ENCODE results near the gene BSPRY. TPM values are rescaled to one million over a fixed set of nuclear protein-coding genes. Genes with fewer than 3 reads are reported as not detected.

The BSPRY gene
- total RNA-seq, 1 experiment from 2014 or later, result 0.64 TPM

DNA sequence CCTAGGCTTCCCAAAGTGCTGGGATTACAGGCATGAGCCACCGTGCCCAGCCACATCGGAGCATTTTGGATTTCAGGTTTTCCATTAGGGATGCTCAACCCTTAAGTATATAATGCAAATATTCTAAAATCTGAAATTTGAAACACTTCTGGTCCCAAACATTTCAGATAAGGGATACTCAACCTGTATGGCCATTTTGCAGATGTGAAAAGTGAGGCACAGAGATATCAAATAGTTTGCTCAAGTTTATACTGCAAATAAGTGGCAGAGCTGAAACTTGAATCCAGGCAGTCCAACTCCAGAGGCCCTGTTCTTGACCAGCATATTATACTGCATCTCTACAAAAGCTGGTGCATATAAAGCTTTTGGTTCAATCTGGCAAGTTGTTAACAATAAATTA is 11.6 kb upstream of the BSPRY start:
- no peak for DNase-seq (ENCODE audit: low spot score)
- in situ Hi-C loops (cut with HindIII; ENCODE audit: low sequenced_read_pairs), result no loop called here

DNA sequence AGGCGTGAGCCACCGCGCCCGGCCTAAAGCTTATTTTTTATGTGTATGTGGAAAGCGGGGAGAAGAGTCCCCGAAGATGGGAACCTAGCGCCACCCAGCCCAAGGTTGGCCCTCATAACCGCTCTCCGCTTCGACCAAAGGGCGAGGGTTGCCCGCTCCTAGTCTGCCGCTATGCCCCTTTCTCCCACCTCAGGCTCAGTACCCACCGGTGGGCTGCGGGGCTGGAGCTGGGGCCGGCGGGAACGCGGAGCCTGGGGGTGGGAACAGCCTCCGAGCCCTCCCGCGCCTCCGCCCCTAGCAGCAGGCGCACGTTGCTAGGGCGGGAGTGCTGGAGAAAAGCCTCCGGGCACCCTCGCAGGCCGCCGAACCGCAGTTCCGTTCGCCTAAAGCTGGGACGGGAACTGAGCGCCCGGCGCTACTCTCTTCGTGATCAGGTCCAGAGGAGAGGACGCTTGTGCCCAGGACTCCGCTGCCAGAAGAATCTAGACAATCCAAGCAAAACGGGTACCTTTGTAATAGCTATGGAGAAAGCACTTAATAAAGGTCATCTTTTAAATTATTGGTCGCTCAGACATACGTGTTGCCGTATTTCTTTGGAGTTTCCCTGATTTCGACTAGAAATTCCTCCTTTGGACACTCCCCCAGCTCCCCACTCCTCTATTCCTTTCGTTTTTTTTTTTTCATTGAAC is 9.2 kb upstream of the BSPRY start, which contains the start of gene WDR31:
Gene WDR31, minus strand, starts transcription at position 265 of the 689 bp plus-strand sequence. CDS start 8,253 bp downstream, outside the sequence.
- peak; percentile 91 for DNase-seq (ENCODE audit: low spot score)
- in situ Hi-C loops (cut with HindIII; ENCODE audit: low sequenced_read_pairs), result no loop called here

DNA sequence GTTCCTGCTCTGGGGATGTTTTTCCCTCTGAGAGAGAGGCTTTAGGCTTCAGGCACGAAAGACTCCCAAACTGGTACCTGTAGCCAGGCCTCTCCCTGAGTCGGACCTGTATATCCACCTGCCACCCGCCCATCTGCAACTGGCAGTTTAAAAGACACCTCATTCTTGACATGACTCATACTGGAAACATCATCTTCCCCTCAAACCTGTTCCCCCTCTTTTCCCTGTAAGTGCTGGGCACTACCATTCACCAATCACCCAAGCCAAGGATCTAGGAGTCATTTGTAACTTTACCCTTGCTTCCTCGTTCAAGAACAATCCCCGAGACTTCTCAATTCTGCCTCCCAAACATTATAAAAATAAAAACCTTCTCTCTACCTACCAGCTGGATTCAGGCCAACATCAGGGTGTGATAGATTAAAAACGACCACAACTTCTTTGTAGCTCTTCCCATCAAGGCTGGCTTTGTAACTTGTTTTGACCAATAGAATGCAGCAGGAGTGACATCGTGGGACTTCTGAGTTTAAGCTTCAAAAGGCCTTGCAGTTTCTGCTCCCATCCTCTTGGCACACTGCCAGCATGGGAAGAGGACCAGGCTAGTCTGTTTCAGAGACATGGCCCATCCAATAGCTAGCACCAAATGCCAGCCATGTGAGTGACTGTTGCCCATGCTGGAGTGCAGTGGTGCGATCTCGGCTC is 7.5 kb upstream of the BSPRY start:
- in situ Hi-C loops (cut with HindIII; ENCODE audit: low sequenced_read_pairs), result no loop called here
- peak; percentile 8 for DNase-seq (ENCODE audit: low spot score)

DNA sequence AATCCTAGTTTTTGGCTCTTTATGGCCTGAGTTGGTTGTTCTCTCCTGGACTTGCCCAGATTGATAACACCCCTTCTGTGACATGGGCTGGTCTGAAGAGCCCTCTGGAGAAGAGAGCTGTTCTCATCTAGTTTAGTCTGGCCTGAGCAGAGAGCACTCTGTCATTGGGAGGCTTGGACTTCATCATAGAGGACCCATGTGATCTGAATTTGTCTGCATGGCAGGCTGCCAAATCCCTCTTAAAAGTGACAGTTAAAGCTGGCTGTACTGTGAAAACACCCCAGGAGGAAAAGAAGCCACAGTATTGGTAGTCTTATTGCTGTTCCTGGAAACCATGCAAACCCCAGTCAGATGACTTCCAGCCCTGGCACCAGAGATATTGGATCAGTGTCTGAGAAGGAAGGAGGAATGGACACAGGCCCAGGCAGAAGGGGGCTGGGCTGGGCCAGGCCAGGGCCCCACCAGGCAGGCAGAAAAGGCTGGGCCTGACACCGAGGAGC is 5.6 kb upstream of the BSPRY start:
- DNase-seq (ENCODE audit: low spot score), result peak; percentile 52
- in situ Hi-C loops (cut with HindIII; ENCODE audit: low sequenced_read_pairs), result no loop called here

DNA sequence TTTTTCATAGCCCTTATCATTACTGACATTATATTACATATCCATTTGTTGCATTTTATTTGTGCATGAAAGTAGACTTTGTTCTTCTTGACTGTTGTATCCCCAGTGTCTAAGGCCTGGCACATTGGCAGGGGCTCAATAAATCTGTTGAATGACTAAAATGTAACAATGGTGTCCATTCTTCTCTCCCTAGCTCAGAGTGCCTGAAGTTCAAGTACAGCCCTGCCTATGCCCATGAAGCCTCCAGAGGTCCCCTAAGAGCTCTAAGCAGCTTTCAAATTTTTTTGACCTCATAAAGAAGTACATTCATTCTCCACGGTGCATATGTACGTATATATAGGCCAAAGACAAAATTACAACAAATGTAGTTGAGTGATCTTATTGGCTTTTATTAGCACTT is 4.2 kb upstream of the BSPRY start:
- in situ Hi-C loops (cut with HindIII; ENCODE audit: low sequenced_read_pairs), result no loop called here
- DNase-seq (ENCODE audit: low spot score), result no peak

DNA sequence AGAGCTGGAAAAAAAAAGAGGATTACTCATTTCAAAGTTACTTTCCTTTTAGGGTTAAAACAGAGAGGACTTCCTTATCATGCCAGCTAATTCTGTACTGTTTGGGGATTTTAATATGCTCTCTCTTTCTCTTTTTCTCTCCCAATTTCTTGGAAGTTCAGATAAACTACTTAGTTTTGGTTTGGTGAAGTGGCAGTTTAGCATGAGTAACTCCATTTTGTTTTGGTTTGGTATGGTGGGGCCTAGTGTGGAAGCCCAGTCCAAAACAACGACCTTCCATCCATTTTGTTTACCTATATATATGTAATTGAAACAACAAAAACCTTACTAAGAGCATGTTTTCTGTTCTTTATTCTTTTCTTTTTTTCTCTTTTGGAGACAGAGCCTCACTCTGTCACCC is 3.7 kb upstream of the BSPRY start:
- no peak for DNase-seq (ENCODE audit: low spot score)
- in situ Hi-C loops (cut with HindIII; ENCODE audit: low sequenced_read_pairs), result no loop called here

DNA sequence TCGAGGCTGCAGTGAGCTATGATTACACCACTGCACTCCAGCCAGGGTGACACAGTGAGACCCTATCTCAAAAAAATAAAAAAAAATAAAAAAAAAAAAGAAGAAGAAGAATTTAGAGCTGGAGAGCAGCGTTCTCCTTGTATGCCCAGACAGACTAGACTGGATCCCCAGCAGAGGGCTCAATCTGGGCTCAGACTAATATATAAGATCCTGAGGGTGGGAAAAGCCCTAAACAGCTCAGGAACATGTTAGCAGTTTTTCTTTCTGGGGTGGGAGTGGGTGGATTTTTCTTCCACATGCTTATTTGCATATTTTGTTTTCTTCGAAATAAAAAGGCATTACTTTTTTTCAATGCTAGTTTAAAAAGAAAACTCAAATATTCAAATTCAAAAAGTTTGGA is 904 bp upstream of the BSPRY start:
- in situ Hi-C loops (cut with HindIII; ENCODE audit: low sequenced_read_pairs), result no loop called here
- no peak for DNase-seq (ENCODE audit: low spot score)

DNA sequence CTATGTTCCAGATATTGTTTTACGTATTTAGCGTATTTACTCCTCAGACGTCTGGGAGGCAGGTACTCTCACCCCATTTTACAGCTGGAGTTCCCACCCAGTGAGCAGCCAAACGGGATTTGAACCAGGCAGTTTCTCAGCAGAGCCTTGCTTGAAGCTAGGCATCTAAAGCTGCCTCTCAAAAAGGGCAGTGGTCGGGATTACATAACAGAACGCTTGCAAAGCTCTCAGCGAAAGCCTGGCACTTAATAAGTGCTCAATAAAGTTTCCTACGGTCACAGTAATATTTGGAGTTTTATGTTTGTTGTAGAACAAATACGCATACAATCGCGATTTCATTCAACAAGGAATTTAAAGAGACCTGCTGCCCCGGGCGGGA is 286 bp upstream of the BSPRY start:
- DNase-seq (ENCODE audit: low spot score), result no peak
- in situ Hi-C loops (cut with HindIII; ENCODE audit: low sequenced_read_pairs), result no loop called here

DNA sequence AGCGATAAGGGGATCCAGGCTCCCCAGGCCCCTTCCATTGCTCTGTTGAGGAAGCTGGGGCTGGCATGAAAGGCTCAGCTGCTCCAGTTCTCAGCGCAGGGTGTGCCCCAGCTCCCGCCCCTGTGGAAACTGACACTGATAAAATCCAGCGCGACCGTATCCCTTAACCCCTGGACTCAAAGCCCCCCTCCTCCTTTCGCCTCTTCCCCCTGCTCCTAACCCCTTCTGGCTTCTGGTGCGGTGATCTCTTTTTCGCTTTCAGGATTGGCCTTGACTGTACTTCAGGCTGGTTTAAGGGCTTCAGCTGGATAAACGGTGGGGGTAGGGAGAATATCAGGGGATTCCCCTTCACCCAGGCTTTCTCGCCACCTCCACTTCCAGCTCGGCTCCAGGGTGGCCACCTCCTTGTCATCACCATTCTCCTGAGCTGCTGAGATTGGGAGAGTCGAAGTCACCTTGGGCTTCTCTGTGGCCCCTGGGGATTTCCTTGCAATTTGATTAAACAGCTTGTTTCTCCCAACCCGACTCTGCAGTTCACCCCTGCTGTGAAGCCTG is 843 bp downstream of the BSPRY start:
- in situ Hi-C loops (cut with HindIII; ENCODE audit: low sequenced_read_pairs), result loop anchor here (5.0 kb wide), 1 partner anchor 77 kb away; no protein-coding TSS in a partner anchor
- no peak for DNase-seq (ENCODE audit: low spot score)

DNA sequence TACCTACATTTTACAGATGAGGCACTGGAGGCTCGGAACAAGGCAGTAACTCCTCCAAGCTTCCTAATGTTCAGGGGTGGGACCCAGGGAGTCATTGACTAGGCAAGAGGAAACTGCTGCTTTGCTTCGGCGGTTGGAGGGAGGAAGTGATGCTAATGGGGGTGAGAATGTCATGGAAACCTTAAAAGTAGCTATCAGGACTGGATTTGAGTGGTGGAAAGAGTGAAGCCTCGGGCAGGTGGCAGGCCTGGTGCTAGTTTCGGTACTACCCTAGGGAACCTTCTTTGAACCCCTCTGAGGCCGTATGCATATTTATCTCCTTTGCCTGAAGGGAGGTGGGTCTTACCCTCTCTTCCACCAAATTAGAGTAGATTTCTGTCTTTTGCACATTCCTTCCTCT is 1.6 kb downstream of the BSPRY start:
- in situ Hi-C loops (cut with HindIII; ENCODE audit: low sequenced_read_pairs), result loop anchor here (5.0 kb wide), 1 partner anchor 76 kb away; no protein-coding TSS in a partner anchor
- no peak for DNase-seq (ENCODE audit: low spot score)

DNA sequence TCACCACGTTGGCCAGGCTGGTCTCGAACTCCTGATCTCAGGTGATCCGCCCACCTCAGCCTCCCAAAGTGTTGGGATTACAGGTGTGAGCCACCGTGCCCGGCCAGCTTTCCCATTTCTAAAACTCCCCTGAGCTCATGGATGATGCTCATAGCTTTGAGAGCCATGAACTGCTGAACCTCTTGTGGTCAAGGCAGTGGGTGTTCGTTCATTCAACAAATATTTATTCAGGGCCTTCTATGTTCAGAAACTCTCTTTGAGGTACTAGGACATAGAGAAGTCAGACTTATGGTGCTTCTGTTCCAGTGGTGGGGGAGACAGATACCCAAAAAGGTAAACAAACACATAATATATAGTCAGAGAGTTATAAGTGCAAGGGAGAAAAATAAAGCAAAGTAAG is 2.7 kb downstream of the BSPRY start:
- DNase-seq (ENCODE audit: low spot score), result no peak
- in situ Hi-C loops (cut with HindIII; ENCODE audit: low sequenced_read_pairs), result loop anchor here (5.0 kb wide), 1 partner anchor 75 kb away; no protein-coding TSS in a partner anchor

DNA sequence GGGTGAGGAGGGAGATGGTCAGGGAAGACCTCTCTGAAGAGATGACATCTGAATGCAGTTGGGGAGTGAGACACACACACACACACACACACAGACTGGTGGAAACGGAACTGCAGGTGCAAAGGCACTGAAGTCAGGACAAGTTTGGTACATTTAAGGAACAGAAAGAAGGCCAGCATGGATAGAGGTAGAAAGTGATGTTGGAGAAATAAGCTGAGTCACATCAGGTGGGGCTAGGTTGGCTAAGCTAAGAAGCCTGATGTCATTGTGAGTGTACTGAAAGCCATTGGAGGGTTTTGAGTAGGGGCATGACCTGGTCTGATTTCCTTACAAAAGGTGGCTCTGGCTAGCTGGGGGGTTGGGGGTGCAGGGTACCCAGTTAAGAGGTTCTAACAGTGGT is 3.1 kb downstream of the BSPRY start:
- DNase-seq (ENCODE audit: low spot score), result no peak
- in situ Hi-C loops (cut with HindIII; ENCODE audit: low sequenced_read_pairs), result loop anchor here (5.0 kb wide), 1 partner anchor 75 kb away; no protein-coding TSS in a partner anchor

DNA sequence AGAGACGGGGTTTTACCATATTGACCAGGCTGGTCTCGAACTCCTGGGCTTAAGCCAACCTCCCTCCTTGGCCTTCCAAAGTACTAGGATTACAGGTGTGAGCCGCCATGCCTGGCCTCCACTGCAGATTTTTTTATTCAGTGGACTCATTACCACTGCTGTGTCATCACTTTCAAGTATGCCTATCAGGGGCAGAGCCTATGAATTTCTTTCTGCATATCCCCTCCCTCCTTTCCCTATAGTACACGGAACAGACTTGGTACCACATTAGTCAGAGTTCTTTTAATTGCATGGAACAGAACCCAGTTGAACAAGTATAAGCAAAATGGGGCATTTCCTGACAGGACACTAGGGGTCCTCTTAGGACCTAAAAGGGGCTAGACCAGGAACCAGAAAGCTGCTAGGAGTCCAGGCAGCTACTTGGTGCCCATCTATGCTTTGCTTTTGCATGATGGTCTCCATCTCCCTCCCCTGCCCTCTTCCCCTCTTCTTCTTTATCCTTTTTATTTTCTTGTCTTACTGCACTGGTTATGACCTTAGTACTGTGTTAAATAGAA is 5.8 kb downstream of the BSPRY start:
- in situ Hi-C loops (cut with HindIII; ENCODE audit: low sequenced_read_pairs), result no loop called here
- DNase-seq (ENCODE audit: low spot score), result no peak

DNA sequence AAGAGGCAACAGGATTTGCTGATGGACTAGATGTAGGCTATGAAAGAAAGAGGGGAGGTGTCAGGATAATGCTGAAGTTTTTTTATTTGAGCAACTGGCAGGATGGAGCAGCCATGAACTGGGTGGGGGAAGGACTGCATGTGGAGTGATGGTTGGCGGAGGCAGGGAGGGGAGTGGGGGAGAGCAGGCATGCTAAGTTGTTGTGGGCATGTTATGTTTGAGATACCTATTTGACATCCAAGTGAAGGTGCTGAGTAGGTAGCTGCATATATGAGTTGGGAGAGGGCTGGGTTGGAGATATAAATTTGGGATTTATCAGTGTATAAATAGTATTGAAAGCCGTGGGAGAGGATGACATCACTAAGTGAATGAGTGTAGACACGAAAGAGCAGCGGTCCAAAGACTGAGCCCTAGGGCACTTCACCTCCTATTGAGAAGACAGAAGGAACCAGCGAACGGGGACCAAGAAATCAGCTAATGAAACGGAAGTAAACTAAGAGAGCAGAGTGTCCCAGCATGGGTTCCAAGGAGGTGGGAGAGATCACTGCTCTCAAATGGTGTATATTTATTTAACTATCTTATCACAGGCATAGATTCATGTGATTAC is 7.4 kb downstream of the BSPRY start:
- in situ Hi-C loops (cut with HindIII; ENCODE audit: low sequenced_read_pairs), result no loop called here
- no peak for DNase-seq (ENCODE audit: low spot score)

DNA sequence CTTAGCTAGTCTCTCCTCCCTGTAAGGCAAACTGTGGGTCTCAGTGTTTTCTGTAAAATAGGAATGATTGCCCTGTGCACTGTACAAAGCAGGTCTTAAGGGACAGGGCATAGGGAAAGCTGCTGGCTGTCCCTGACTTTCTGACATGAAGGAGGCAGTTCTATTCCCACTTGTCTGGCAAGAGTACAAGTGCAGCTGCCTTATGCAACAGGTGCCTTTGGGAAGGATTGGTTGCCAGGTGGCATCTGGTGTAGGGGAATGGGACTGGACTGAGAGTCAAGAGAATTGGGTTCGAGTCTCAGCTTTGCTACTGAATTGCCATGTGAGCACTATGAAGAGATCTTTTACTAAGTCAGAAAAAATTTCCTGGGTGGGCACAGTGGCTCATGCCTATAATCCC is 10.0 kb downstream of the BSPRY start:
- no peak for DNase-seq (ENCODE audit: low spot score)
- in situ Hi-C loops (cut with HindIII; ENCODE audit: low sequenced_read_pairs), result no loop called here

DNA sequence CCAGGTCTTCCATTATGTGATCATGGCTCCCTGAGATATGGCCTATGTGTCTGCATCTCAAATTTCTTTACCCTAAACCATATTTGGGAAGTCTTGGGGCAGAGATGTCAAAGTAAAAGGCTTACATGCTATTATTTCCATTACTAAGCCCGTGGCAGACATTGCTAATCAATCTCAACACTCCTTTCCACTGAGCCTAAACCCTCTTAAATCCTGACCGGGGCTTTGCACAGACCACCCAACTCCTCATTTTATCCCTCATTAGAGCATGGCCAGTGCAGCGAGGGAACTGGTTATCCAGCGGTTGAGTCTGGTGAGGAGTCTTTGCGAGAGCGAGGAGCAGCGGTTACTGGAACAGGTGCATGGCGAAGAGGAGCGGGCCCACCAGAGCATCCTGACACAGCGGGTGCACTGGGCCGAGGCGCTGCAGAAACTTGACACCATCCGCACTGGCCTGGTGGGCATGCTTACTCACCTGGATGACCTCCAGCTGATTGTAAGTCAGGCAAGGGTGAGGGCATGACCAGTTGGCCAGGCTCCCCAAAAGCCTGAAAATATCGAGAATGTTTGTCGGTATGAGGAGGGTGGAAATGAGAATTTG is 11.0 kb downstream of the BSPRY start:
- no peak for DNase-seq (ENCODE audit: low spot score)
- in situ Hi-C loops (cut with HindIII; ENCODE audit: low sequenced_read_pairs), result no loop called here

DNA sequence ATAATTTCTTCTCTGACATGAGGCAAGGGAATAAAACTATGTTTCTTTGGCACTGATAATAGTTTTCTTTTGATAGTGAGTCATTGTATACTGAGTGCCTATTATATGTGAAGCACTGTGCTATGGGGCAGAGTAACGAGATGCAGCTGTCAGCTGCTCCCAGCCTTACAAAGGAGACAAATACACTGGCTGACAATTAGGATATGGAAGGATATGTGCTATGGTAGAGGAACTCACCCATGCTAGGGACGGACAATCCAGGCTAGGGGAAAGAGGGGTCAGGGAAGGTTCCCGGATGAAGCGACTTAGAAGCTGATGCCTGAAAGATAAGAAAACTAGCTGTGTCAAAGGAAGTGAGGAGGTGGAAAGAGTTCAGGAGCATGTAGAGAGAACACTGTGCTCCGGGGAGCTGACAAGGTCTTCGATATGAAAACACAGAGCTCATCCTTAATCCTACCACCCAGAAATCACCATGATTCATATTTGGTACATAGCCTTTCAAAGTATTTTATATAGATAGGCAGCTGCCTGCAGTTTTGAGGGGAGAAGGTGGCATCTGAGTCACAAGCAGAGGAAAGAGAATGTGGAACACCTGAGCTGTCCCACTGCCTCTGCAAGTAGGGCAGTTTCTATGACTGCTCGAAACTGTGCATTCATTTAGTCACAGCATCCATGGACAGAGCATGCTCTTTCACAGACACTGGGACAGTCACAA is 12.1 kb downstream of the BSPRY start:
- no peak for DNase-seq (ENCODE audit: low spot score)
- in situ Hi-C loops (cut with HindIII; ENCODE audit: low sequenced_read_pairs), result no loop called here

DNA sequence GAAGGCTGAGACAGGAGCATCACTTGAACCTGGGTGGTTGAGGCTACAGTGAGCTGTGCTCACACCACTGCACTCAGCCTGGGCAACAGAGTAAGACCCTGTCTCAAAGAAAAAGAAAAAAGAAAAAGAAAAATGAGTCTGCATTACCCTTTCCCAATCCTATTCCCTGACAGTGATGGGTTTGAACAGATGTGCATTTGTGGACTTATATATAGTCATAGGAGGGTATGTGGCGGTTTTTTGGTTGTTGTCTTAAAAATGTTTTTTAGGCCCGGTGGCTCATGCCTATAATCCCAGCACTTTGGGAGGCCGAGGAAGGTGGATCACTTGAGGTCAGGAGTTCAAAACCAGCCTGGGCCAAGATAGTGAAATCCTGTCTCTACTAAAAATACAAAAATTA is 14.0 kb downstream of the BSPRY start:
- in situ Hi-C loops (cut with HindIII; ENCODE audit: low sequenced_read_pairs), result no loop called here
- no peak for DNase-seq (ENCODE audit: low spot score)

DNA sequence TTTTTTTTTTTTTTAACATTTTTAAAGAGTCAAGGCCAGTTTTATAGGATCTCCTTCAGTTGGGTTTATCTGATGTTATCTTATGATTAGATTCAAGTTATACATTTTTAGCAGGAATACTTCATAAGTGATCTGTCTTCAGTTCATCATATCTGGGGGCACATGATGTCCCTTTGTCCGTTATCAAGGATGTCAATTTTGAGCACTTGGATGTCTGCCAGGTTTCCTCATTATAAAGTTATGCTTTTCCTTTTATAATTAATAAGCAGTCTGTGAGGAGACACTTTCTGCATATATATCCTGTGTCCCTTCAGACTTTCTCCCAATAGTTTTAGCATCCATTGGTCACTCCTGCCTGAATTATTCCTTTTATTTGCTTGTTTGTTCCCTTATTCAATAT is 15.6 kb downstream of the BSPRY start:
- DNase-seq (ENCODE audit: low spot score), result no peak
- in situ Hi-C loops (cut with HindIII; ENCODE audit: low sequenced_read_pairs), result no loop called here

Measured in G401 (cell line).